NCI-H1694 (cell line): ENCODE measurements around the gene DDRGK1.
"Not testable (repeated sequence)": the region's sequence is repeated elsewhere in the genome, so short reads cannot be mapped to it uniquely, and the experiment has no call there.

Experiments
- DNase-seq: peaks from one replicate; lab custom pipeline; 2025; lab: John Stamatoyannopoulos, UW

The DDRGK1 gene

GRCh38 chr20:3164763-3165410 lies 39.6 kb downstream of the DDRGK1 start:
- no peak for DNase-seq

DNA sequence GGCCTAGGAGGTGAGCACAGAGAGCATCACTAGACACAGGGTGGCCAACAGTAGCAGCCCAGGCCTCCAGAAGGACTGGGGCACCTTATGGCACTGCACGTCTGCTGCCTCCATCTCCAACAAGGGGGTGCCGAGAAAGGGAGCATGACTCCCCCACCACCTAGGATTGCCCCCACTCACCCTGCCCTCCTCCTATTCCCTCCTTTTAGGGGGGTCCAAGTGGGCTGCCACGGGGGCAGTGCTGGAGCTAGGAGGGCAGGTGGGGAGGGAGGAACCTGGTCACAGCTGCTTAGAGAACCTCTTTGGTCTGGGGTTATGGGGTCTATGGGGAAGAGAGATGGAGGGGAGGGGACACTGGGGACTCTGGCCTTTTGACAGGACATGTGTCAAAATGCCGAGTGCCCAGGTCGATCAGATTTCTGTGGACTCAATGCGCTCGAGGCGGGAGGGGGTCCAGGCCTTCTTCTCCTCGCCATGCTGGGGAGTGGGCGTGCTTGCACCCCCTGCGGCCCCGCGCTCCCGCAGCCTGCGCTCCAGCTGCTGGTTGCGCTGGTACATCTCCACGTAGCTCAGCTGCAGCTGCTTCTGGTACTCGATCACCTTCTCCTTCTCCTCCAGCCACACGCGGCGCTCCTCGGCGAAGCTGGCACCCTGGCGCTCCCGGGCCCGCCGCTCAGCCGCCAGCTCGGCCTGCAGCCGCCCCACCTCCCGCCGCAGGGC lies 40.3 kb downstream of the DDRGK1 start:
- no peak for DNase-seq

- peak; percentile 32 for DNase-seq
Measured at GRCh38 chr20:3163099-3164042, 41.1 kb downstream of the DDRGK1 start.

DNA sequence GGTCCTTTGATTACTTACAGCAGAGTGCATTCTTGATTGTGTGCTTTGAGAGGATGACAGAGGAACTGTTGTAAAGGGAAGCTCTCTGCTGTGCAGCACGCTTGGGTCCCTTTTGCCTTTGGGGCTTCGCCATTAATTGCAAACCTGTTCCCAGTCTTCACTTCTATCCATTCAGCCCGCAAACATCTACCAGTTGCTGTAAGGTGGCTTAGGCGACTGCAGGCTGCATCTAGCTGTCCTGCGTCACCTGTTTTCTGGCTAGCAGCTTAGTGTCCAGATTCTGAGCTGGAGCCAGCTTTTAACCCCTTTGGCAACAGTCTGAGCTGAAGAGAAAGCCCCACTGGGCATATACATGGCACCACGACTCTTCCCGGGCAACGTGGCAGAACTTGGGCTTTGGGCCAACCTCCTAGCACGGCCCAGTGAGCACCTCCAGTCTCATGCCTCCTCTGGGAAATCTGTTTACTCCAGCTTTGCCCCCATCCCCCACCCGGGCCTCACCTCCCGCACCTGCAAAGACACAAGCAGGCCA lies 42.3 kb downstream of the DDRGK1 start:
- DNase-seq: peak; percentile 75

DNA sequence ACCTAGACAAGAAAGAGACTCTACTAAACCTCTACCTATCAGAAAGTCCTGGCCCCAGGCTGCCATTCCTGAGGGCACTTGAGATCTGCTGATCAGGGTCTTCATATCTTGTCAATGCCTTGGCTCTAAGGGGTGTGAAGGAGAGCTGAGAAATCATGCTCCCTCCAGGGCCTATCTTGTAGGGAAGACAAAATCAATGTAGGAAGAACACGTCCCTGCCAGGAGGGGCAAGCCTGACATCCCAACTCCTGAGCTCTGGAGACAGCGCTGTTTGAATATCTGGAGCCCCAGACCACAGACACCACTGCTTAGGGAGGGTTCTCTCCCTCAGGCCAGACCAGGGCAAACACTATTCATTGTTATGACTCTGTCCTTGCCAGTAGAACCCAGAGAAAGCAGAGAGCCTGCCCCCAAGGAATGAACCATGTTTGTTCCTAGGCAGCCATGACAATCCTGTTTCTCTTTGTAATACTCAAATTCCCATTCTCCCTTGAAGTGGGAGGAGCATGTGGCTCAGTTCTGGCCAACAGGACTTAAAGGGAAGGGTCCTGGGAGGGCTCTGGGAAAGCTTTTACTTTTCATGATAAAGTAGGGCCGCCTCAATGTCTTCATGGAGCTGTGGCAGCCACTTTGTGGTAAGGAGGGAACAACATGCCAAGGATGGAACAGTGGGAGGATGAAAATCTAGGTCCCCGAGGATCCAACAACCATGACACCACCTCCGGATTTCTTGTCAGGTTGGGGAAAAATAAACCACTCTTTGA lies 43.0 kb downstream of the DDRGK1 start:
- no peak for DNase-seq

DNA sequence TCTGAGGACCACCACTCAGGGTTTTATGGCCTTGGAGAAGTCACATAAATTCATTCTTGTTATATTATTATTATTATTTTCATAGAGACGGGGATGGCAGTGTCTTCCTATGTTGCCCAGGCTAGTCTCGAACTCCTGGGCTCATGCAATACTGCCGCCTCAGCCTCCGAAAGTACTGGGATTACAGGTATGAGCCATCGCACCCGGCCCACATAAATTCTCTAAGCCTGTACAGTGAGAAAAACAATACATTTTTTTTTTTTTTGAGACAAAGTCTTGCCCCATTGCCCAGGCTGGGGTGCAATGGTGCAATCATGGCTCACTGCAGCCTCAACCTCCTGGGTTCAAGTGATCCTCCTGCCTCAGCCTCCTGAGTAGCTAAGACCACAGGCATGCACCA lies 44.1 kb downstream of the DDRGK1 start:
- DNase-seq: no peak

GRCh38 chr20:3158968-3159431 lies 45.5 kb downstream of the DDRGK1 start:
- DNase-seq: no peak

DNA sequence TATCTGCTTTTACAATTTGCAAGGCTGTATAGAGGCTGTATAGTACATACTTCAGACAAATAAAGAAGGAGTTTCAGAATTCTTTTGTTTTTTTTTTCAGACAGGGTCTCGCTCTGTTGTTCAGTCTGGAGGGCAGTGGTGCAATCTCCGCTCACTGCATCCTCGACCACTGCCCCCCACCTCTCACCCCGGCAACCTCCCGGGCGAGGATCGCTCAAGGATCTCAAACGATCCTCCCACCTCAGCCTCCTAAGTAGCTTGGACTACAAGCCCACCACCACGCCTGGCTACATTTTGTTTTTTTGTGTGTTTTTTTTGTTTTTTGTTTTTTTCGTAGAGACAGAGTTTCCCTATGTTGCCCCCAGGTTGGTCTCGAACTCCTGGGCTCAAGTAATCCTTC lies 46.7 kb downstream of the DDRGK1 start:
- DNase-seq: no peak

- DNase-seq: no peak
Measured at GRCh38 chr20:3156811-3157619, 47.5 kb downstream of the DDRGK1 start.

DNA sequence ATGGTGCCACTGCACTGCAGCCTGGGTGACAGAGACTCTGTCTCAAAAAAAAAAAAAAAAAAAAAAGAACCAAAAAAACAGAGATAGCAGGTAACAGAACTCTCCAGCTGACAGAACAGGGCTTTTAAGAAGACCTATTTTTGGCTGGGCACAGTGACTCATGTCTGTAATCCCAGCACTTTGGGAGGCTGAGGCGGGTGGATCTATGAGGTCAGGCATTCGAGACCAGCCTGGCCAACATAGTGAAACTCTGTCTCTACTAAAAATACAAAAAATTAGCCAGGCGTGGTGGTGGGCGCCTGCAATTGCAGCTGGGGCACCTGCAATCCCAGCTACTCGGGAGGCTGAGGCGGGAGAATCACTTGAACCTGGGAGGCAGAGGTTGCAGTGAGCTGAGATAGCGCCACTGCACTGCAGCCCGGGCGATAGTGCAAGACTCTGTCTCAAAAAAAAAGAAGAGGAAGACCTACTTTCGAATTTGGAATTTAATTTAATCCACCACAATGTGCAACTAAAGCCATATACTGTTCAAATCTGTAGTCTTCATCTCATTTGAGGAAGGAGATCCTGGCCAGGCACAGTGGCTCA lies 52.3 kb downstream of the DDRGK1 start:
- DNase-seq: not testable (repeated sequence)

- DNase-seq: no peak
Measured at GRCh38 chr20:3150908-3151307, 53.6 kb downstream of the DDRGK1 start.

GRCh38 chr20:3146732-3147341 lies 57.6 kb downstream of the DDRGK1 start:
- no peak for DNase-seq

GRCh38 chr20:3141757-3142156 lies 62.7 kb downstream of the DDRGK1 start:
- no peak for DNase-seq
